H9 (cell line): ENCODE data around the gene SPDEF. TPM values are rescaled to one million over a fixed set of nuclear protein-coding genes. Genes with fewer than 3 reads are reported as not detected.

Source experiments
- DNase-seq: peaks from one replicate; pipeline ENCODE4 v3.0.0-alpha.2; 2017
- H2AFZ ChIP-seq: one replicate; pipeline ENCODE4 v1.6.1; 2013; ENCODE audit warnings: mild to moderate bottlenecking, low read length, control low read depth, moderate library complexity
- H2AK5ac ChIP-seq: 2 replicates; pipeline ENCODE4 v1.6.1; 2013; ENCODE audit warnings: low read length, control low read depth, mixed read lengths; ENCODE audit not compliant: insufficient read length
- H2BK120ac ChIP-seq: one replicate; pipeline ENCODE4 v1.6.1; 2013; ENCODE audit warnings: low read depth, mild to moderate bottlenecking, low read length, control low read depth, inconsistent platforms; ENCODE audit not compliant: poor library complexity, severe bottlenecking
- H2BK12ac ChIP-seq: 2 replicates; pipeline ENCODE4 v1.6.1; 2013; ENCODE audit warnings: low read length, control low read depth, mixed read lengths, low read depth; ENCODE audit not compliant: insufficient read length
- H2BK15ac ChIP-seq: 2 replicates; pipeline ENCODE4 v1.6.1; 2013; ENCODE audit warnings: low read depth, low read length, control low read depth
- H2BK20ac ChIP-seq: one replicate; pipeline ENCODE4 v1.6.1; 2013; ENCODE audit warnings: low read depth, mild to moderate bottlenecking, low read length, control low read depth, inconsistent platforms; ENCODE audit not compliant: poor library complexity, severe bottlenecking
- H2BK5ac ChIP-seq: 2 replicates; pipeline ENCODE4 v1.6.1; 2013; ENCODE audit warnings: low read length, control low read depth, mixed read lengths; ENCODE audit not compliant: insufficient read length
- H3K14ac ChIP-seq: 2 replicates; pipeline ENCODE4 v1.6.1; 2013; ENCODE audit warnings: low read length, control low read depth; ENCODE audit not compliant: insufficient read depth
- H3K18ac ChIP-seq: 2 replicates; pipeline ENCODE4 v1.6.1; 2013; ENCODE audit warnings: low read depth, mild to moderate bottlenecking, mixed read lengths, low read length, control low read depth; ENCODE audit not compliant: insufficient read length
- H3K23ac ChIP-seq: 2 replicates; pipeline ENCODE4 v1.6.1; 2013; ENCODE audit warnings: low read length, control low read depth, mixed read lengths, low read depth; ENCODE audit not compliant: insufficient read length
- H3K23me2 ChIP-seq: 2 replicates; pipeline ENCODE4 v1.6.1; 2013; ENCODE audit warnings: low read depth, mild to moderate bottlenecking, mixed read lengths, low read length, control low read depth; ENCODE audit not compliant: insufficient read length, poor library complexity, severe bottlenecking
- H3K27ac ChIP-seq: 2 replicates; pipeline ENCODE4 v1.5.1; 2013; ENCODE audit warnings: low read length, control low read depth, mixed read lengths, low read depth; ENCODE audit not compliant: insufficient read length
- H3K27me3 ChIP-seq: 2 replicates; pipeline ENCODE4 v1.6.1; 2013; ENCODE audit warnings: low read length, control low read depth, inconsistent platforms; ENCODE audit not compliant: insufficient read depth
- H3K4ac ChIP-seq: 2 replicates; pipeline ENCODE4 v1.6.1; 2013; ENCODE audit warnings: low read depth, mild to moderate bottlenecking, control low read depth, inconsistent platforms, low read length, moderate library complexity
- H3K4me1 ChIP-seq: 2 replicates; pipeline ENCODE4 v1.6.1; 2013; ENCODE audit warnings: low read length, control low read depth, inconsistent platforms; ENCODE audit not compliant: insufficient read depth
- H3K4me2 ChIP-seq: 2 replicates; pipeline ENCODE4 v1.6.1; 2013; ENCODE audit warnings: low read length, control low read depth, mixed read lengths; ENCODE audit not compliant: insufficient read length, insufficient read depth
- H3K56ac ChIP-seq: 2 replicates; pipeline ENCODE4 v1.6.1; 2013; ENCODE audit warnings: low read depth, mild to moderate bottlenecking, mixed read lengths, low read length, control low read depth; ENCODE audit not compliant: insufficient read length
- H3K79me1 ChIP-seq: 2 replicates; pipeline ENCODE4 v1.6.1; 2013; ENCODE audit warnings: low read depth, mild to moderate bottlenecking, moderate library complexity, low read length, control low read depth, inconsistent platforms; ENCODE audit not compliant: insufficient read depth, poor library complexity, severe bottlenecking
- H3K79me2 ChIP-seq: 2 replicates; pipeline ENCODE4 v1.6.1; 2013; ENCODE audit warnings: low read length, control low read depth, inconsistent platforms; ENCODE audit not compliant: insufficient read depth
- H3K9ac ChIP-seq: 2 replicates; pipeline ENCODE4 v1.6.1; 2013; ENCODE audit warnings: low read length, control low read depth, mixed read lengths; ENCODE audit not compliant: insufficient read length; ENCODE audit errors: extremely low read depth
- H3K9me3 ChIP-seq: one replicate; pipeline ENCODE4 v1.6.1; 2013; ENCODE audit warnings: low read depth, low read length, inconsistent platforms; ENCODE audit not compliant: control insufficient read depth
- H3T11ph ChIP-seq: one replicate; pipeline ENCODE4 v1.6.1; 2013; ENCODE audit warnings: mild to moderate bottlenecking, low read length, control low read depth, inconsistent platforms
- H4K20me1 ChIP-seq: one replicate; pipeline ENCODE4 v1.6.1; 2013; ENCODE audit not compliant: control insufficient read depth, insufficient read length, insufficient read depth
- H4K5ac ChIP-seq: 2 replicates; pipeline ENCODE4 v1.6.1; 2013; ENCODE audit warnings: low read depth, mild to moderate bottlenecking, mixed read lengths, low read length, control low read depth; ENCODE audit not compliant: insufficient read length
- H4K8ac ChIP-seq: replicated peaks from 2 replicates; pipeline ENCODE4 v1.6.1; 2013; ENCODE audit warnings: low read length, control low read depth, mixed read lengths, low read depth; ENCODE audit not compliant: insufficient read length
- H4K91ac ChIP-seq: 2 replicates; pipeline ENCODE4 v1.6.1; 2013; ENCODE audit warnings: low read depth, mild to moderate bottlenecking, moderate library complexity, mixed read lengths, low read length, control low read depth; ENCODE audit not compliant: insufficient read length
- H3K27ac Mint-ChIP-seq, 3 experiments: 2 replicates in 2 of 3; 3 replicates in 1 of 3; pipeline ENCODE4 v1.8.0; 2020 to 2021; ENCODE audit warnings: mixed read lengths in 3 of 3, mild to moderate bottlenecking in 1 of 3, moderate library complexity in 1 of 3
- H3K27me3 Mint-ChIP-seq: 2 replicates; pipeline ENCODE4 v1.8.0; 2021; ENCODE audit warnings: low read depth, mild to moderate bottlenecking, moderate library complexity, mixed read lengths
- H3K36me3 Mint-ChIP-seq, 3 experiments: 2 replicates in 2 of 3; 3 replicates in 1 of 3; pipeline ENCODE4 v1.8.0; 2020 to 2021; ENCODE audit warnings: low read depth in 3 of 3, mixed read lengths in 3 of 3; ENCODE audit not compliant: insufficient read depth in 1 of 3
- H3K4me1 Mint-ChIP-seq, 2 experiments: 2 replicates each; pipeline ENCODE4 v1.8.0; 2020; ENCODE audit warnings: mixed read lengths in 2 of 2
- H3K4me3 Mint-ChIP-seq, 2 experiments: 2 replicates in 1 of 2; 3 replicates in 1 of 2; pipeline ENCODE4 v1.8.0; 2020 to 2021; ENCODE audit warnings: mild to moderate bottlenecking in 2 of 2, mixed read lengths in 2 of 2, moderate library complexity in 1 of 2
- H3K9me3 Mint-ChIP-seq, 2 experiments: 2 replicates in 1 of 2; 3 replicates in 1 of 2; pipeline ENCODE4 v1.8.0; 2020; ENCODE audit warnings: mild to moderate bottlenecking in 2 of 2, mixed read lengths in 2 of 2, moderate library complexity in 1 of 2
- CTCF ChIP-seq: fragments of 200-600 bp; sonication (generic); conservative IDR thresholded peaks from 3 replicates; pipeline ENCODE4 v1.8.0; 2021; ENCODE audit warnings: antibody characterized with exemption, mild to moderate bottlenecking
- WGBS: extraction: QIAGEN DNeasy Blood & Tissue Kit; methylation state at CpG from one replicate; pipeline ENCODE4 v1.1.7; 2013; ENCODE audit warnings: missing lambda C conversion rate, low lambda C conversion rate, mixed read lengths; ENCODE audit not compliant: insufficient read length; ENCODE audit errors: extremely low coverage; 5-methylcytosine and 5-hydroxymethylcytosine counted together
- total RNA-seq: library from RNA; stranded (reverse); gene quantifications from 2 replicates; pipeline ENCODE4 v1.2.1, GENCODE V29; 2021

SPDEF gene
- total RNA-seq, 1 experiment from 2014 or later = 0.15 TPM

GRCh38 chr6:34600796-34601195 lies 44.7 kb upstream of the SPDEF start:
- H2BK5ac ChIP-seq = no peak overlapping the region
- H3K27me3 Mint-ChIP-seq = no peaks in the 10 kb centered on the region
- no CpG with 5 or more reads among the region's 4 CpGs for WGBS
- no peak overlapping the region for H4K5ac ChIP-seq
- no peaks in the 10 kb centered on the region for H3K9me3 Mint-ChIP-seq
- no peak overlapping the region for H3K4me3 Mint-ChIP-seq
- no peak overlapping the region for H4K8ac ChIP-seq
- no peak overlapping the region for H4K91ac ChIP-seq
- H3K36me3 Mint-ChIP-seq = peaks cover 3 to 10% (median 3%) of the 10 kb centered on the region in 3 experiments; a peak in 5 of 7 replicates
- H2AFZ ChIP-seq = no peak overlapping the region
- H3K4ac ChIP-seq = no peak overlapping the region
- peaks cover 10% of the 10 kb centered on the region; the same call in 1 of the 2 replicates for H3K4me1 ChIP-seq
- H2BK20ac ChIP-seq = no peak overlapping the region
- no peak overlapping the region for H3K23ac ChIP-seq
- no peak overlapping the region for H3T11ph ChIP-seq
- H3K27me3 ChIP-seq = no peaks in the 10 kb centered on the region
- no peak overlapping the region for H2BK12ac ChIP-seq
- no peak overlapping the region for H3K27ac ChIP-seq
- no peak overlapping the region for H3K14ac ChIP-seq
- H2AK5ac ChIP-seq = no peak overlapping the region
- H3K4me2 ChIP-seq = no peak overlapping the region
- no peak for TF ChIP-seq CTCF
- H3K79me1 ChIP-seq = peaks cover 6% of the 10 kb centered on the region
- no peak overlapping the region for H3K56ac ChIP-seq
- H3K27ac Mint-ChIP-seq = no peak overlapping the region
- H3K18ac ChIP-seq = no peak overlapping the region
- H2BK15ac ChIP-seq = no peak overlapping the region
- peaks cover 3% of the 10 kb centered on the region for H3K23me2 ChIP-seq
- H3K4me1 Mint-ChIP-seq = peaks cover 25 to 31% of the 10 kb centered on the region in 2 experiments
- no peak overlapping the region for H2BK120ac ChIP-seq
- no peak overlapping the region for H3K9ac ChIP-seq
- H3K9me3 ChIP-seq = no peaks in the 10 kb centered on the region
- H4K20me1 ChIP-seq = no peaks in the 10 kb centered on the region
- no peaks in the 10 kb centered on the region; the same call in 1 of the 2 replicates for H3K79me2 ChIP-seq
- no peak for DNase-seq
